ENCODE data around the gene TKFC. TPM values are rescaled to one million over a fixed set of nuclear protein-coding genes. Genes with fewer than 3 reads are reported as not detected.

The TKFC gene
- total RNA-seq, 1 donor from 2014 or later, result 35.2 TPM

DNA sequence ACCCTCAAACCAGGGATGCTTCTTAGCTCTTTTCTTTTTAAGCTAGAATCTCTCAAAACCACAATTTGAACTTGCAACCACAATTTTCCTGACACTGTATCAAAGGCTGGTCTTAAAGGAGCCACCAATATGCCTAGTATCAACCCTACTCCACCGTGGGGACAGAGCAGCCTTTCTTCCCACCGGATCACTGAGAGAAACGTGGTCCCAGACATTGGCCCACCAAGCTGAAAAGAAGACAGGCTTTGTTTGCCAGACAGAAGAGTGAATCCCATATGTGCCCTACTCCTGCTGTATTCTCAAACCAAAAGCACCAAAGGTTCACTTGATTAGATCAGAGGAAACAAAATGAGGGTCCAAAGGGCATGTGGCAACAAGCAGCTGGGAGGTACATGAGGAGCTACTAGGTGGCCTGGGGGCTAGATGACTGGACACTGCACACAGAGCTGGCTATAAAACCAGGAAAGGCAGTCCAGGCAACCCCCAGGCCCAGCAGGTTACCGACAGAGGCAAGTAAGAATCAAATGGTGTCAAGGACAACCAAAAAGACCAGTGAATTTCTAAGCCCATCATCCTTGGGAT, 34.3 kb upstream of the TKFC start:
- H3K36me3 ChIP-seq (ENCODE audit: control insufficient read depth, insufficient read depth, low read length), result peaks cover 2% of the 10 kb centered on the region
- TF ChIP-seq, protein P1, sequence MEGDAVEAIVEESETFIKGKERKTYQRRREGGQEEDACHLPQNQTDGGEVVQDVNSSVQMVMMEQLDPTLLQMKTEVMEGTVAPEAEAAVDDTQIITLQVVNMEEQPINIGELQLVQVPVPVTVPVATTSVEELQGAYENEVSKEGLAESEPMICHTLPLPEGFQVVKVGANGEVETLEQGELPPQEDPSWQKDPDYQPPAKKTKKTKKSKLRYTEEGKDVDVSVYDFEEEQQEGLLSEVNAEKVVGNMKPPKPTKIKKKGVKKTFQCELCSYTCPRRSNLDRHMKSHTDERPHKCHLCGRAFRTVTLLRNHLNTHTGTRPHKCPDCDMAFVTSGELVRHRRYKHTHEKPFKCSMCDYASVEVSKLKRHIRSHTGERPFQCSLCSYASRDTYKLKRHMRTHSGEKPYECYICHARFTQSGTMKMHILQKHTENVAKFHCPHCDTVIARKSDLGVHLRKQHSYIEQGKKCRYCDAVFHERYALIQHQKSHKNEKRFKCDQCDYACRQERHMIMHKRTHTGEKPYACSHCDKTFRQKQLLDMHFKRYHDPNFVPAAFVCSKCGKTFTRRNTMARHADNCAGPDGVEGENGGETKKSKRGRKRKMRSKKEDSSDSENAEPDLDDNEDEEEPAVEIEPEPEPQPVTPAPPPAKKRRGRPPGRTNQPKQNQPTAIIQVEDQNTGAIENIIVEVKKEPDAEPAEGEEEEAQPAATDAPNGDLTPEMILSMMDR (IDR thresholded peaks at IDR 0.05; ENCODE audit: insufficient read depth, low read length, poor library complexity, severe bottlenecking), result no peak
- peaks cover 7% of the 10 kb centered on the region for H3K27me3 ChIP-seq (ENCODE audit: control insufficient read depth, insufficient read depth, low read length)
- DNase-seq (ENCODE audit: low read depth), result no peak
- no peak overlapping the region for H3K4me3 ChIP-seq (ENCODE audit: low read depth, low read length)

GRCh38 chr11:61302550-61302949, 30.5 kb upstream of the TKFC start:
- TF ChIP-seq, protein P1 (IDR thresholded peaks at IDR 0.05; ENCODE audit: insufficient read depth, low read length, poor library complexity, severe bottlenecking), result no peak
- Histone ChIP-seq H3K27me3 (ENCODE audit: control insufficient read depth, insufficient read depth, low read length) (no peaks in the 10 kb centered on the region), H3K4me3 (ENCODE audit: low read depth, low read length) (no peak overlapping the region), H3K36me3 (ENCODE audit: control insufficient read depth, insufficient read depth, low read length) (peaks cover 5% of the 10 kb centered on the region)
- DNase-seq (ENCODE audit: low read depth), result no peak

DNA sequence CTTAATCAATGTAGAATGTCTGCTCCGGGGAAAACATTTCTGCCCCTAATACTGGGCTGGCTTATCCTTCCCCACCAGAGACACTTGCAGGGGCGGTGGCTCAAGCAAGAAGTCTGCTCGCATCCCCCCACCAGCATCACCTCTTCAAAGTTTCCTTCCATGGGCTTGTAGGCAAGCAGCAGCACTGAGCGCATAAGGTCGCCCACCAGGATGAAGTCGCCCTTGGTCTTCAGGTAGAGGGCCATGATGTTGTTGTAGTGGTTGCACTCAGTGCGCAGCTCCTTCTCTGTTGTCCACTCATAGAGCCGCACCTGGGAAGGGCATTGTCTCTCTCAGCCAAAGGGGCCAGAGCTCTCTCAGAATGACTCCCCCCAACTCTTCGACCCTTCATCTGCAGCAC, 29.3 kb upstream of the TKFC start:
- Histone ChIP-seq H3K36me3 (ENCODE audit: control insufficient read depth, insufficient read depth, low read length) (peaks cover 5% of the 10 kb centered on the region), H3K4me3 (ENCODE audit: low read depth, low read length) (no peak overlapping the region)
- TF ChIP-seq, protein P1 (IDR thresholded peaks at IDR 0.05; ENCODE audit: insufficient read depth, low read length, poor library complexity, severe bottlenecking), result no peak

DNA sequence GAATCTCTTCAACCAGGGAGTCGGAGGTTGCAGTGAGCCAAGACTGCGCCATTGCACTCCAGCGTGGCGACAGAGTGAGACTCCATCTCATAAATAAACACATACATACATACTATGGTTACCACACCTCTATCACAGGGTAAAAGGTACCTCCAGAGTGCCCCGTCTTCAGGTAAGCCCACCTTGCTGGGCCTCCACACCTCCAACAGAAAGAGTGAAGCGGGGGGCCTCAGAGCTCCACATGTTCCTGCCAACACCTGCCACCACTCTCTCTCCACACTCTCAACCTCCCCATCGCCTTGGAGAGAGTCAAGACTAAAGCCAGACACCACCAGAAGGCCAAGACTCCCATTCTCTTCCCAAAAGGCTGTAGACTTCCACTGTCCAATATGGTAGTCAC, 27.6 kb upstream of the TKFC start:
- H3K36me3 ChIP-seq (ENCODE audit: control insufficient read depth, insufficient read depth, low read length), result peaks cover 6% of the 10 kb centered on the region
- H3K4me3 ChIP-seq (ENCODE audit: low read depth, low read length), result no peak overlapping the region
- TF ChIP-seq, protein P1 (IDR thresholded peaks at IDR 0.05; ENCODE audit: insufficient read depth, low read length, poor library complexity, severe bottlenecking), result no peak
- no peaks in the 10 kb centered on the region for H3K27me3 ChIP-seq (ENCODE audit: control insufficient read depth, insufficient read depth, low read length)
- DNase-seq (ENCODE audit: low read depth), result no peak

More for the DNA sequence above, 29.3 kb upstream of the TKFC start:
- no peaks in the 10 kb centered on the region for H3K27me3 ChIP-seq (ENCODE audit: control insufficient read depth, insufficient read depth, low read length)
- no peak for DNase-seq (ENCODE audit: low read depth)

DNA sequence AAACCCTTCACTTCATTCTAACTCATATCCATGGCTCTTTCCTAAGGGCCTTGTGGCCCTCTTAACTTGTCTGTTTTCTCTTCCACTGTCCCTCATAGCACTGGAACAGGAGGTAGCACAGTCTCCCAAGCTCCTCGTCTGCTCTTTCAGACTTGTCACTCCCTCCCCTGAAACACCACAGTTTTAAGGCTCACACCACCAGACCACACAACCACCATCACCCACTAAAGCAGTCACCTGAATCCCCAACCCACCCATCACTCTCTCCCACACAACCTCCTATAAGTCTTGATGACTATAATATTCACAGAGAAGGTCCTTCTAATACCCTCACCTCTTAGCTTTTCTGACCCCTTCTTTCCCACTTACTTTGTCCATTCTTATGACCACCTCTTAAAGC, 26.8 kb upstream of the TKFC start:
- no peak for DNase-seq (ENCODE audit: low read depth)
- Histone ChIP-seq H3K4me3 (ENCODE audit: low read depth, low read length) (no peak overlapping the region), H3K27me3 (ENCODE audit: control insufficient read depth, insufficient read depth, low read length) (no peaks in the 10 kb centered on the region), H3K36me3 (ENCODE audit: control insufficient read depth, insufficient read depth, low read length) (peaks cover 8% of the 10 kb centered on the region)
- TF ChIP-seq, protein P1 (IDR thresholded peaks at IDR 0.05; ENCODE audit: insufficient read depth, low read length, poor library complexity, severe bottlenecking), result no peak

GRCh38 chr11:61307354-61307753, 25.7 kb upstream of the TKFC start:
- TF ChIP-seq, protein P1 (IDR thresholded peaks at IDR 0.05; ENCODE audit: insufficient read depth, low read length, poor library complexity, severe bottlenecking), result no peak
- Histone ChIP-seq H3K4me3 (ENCODE audit: low read depth, low read length) (no peak overlapping the region), H3K27me3 (ENCODE audit: control insufficient read depth, insufficient read depth, low read length) (no peaks in the 10 kb centered on the region), H3K36me3 (ENCODE audit: control insufficient read depth, insufficient read depth, low read length) (peaks cover 7% of the 10 kb centered on the region)
- no peak for DNase-seq (ENCODE audit: low read depth)
